ENCODE data around the gene LRFN3. TPM values are rescaled to one million over a fixed set of nuclear protein-coding genes. Genes with fewer than 3 reads are reported as not detected.

Gene LRFN3
- total RNA-seq, 1 experiment from 2014 or later = 10.2 TPM

- Histone ChIP-seq H3K4me1 (no peaks in the 10 kb centered on the region), H3K27me3 (replicated peaks; ENCODE audit: control insufficient read depth, insufficient read depth, low read length) (0 out of 2 replicates have a peak, but pooled peaks cover 1% of the 10 kb centered on the region), H3K36me3 (ENCODE audit: control insufficient read depth, insufficient read depth, low read length) (no peaks in the 10 kb centered on the region), H3K9me3 (no peaks in the 10 kb centered on the region), H3K4me3 (ENCODE audit: low read depth, low read length) (no peak overlapping the region)
- Mint-ChIP-seq H3K36me3 (ENCODE audit: insufficient read depth, unreplicated experiment) (no peaks in the 10 kb centered on the region), H3K27ac (ENCODE audit: unreplicated experiment) (no peak overlapping the region), H3K4me3 (ENCODE audit: unreplicated experiment) (no peak overlapping the region), H3K4me1 (ENCODE audit: low read depth, unreplicated experiment) (no peaks in the 10 kb centered on the region), H3K27me3 (ENCODE audit: insufficient read depth, unreplicated experiment) (peaks cover 7% of the 10 kb centered on the region), H3K9me3 (ENCODE audit: unreplicated experiment) (no peaks in the 10 kb centered on the region)
- BruUV-seq (replicated peaks) = no TSS peak
- CTCF ChIA-PET = interaction anchor here (0.7 to 1.0 kb wide), 2 partner anchors 63 to 129 kb away, joined by 3 to 4 read pairs; no protein-coding TSS in a partner anchor
- DNase-seq = no peak
- TF ChIP-seq CTCF (IDR thresholded peaks at IDR 0.05; ENCODE audit: insufficient read depth in 1 of 2, low read depth in 1 of 2, low read length in 1 of 2, severe bottlenecking in 1 of 2, unreplicated experiment in 1 of 2) = no peak
- POLR2A ChIA-PET = no interaction called here
- intact Hi-C loops (cut with micrococcal nuclease; ENCODE audit: unreplicated experiment) = no loop called here
These were observed 22.6 kb upstream of the LRFN3 start for GRCh38 chr19:35913589-35913988.

- H3K4me1 ChIP-seq = no peaks in the 10 kb centered on the region
- H3K9me3 Mint-ChIP-seq (ENCODE audit: unreplicated experiment) = no peaks in the 10 kb centered on the region
- H3K4me3 ChIP-seq (ENCODE audit: low read depth, low read length) = no peak overlapping the region
- ChIA-PET POLR2A (no interaction called here), CTCF (no interaction called here)
- TF ChIP-seq CTCF (IDR thresholded peaks at IDR 0.05; ENCODE audit: insufficient read depth in 1 of 2, low read depth in 1 of 2, low read length in 1 of 2, severe bottlenecking in 1 of 2, unreplicated experiment in 1 of 2) = no peak
- no peaks in the 10 kb centered on the region for H3K36me3 ChIP-seq (ENCODE audit: control insufficient read depth, insufficient read depth, low read length)
- peaks cover 7% of the 10 kb centered on the region for H3K27me3 Mint-ChIP-seq (ENCODE audit: insufficient read depth, unreplicated experiment)
- H3K27me3 ChIP-seq (replicated peaks; ENCODE audit: control insufficient read depth, insufficient read depth, low read length) = 0 out of 2 replicates have a peak, but pooled peaks cover 1% of the 10 kb centered on the region
- H3K27ac Mint-ChIP-seq (ENCODE audit: unreplicated experiment) = no peak overlapping the region
- BruUV-seq (replicated peaks) = no TSS peak
- H3K9me3 ChIP-seq = no peaks in the 10 kb centered on the region
- intact Hi-C loops (cut with micrococcal nuclease; ENCODE audit: unreplicated experiment) = no loop called here
- DNase-seq = no peak
- no peaks in the 10 kb centered on the region for H3K36me3 Mint-ChIP-seq (ENCODE audit: insufficient read depth, unreplicated experiment)
- no peak overlapping the region for H3K4me3 Mint-ChIP-seq (ENCODE audit: unreplicated experiment)
- no peaks in the 10 kb centered on the region for H3K4me1 Mint-ChIP-seq (ENCODE audit: low read depth, unreplicated experiment)
These were observed 20.7 kb upstream of the LRFN3 start for GRCh38 chr19:35915443-35915842.

- Mint-ChIP-seq H3K36me3 (ENCODE audit: insufficient read depth, unreplicated experiment) (no peaks in the 10 kb centered on the region), H3K9me3 (ENCODE audit: unreplicated experiment) (no peaks in the 10 kb centered on the region), H3K4me3 (ENCODE audit: unreplicated experiment) (no peak overlapping the region), H3K4me1 (ENCODE audit: low read depth, unreplicated experiment) (no peaks in the 10 kb centered on the region), H3K27ac (ENCODE audit: unreplicated experiment) (no peak overlapping the region), H3K27me3 (ENCODE audit: insufficient read depth, unreplicated experiment) (peaks cover 7% of the 10 kb centered on the region)
- no peak overlapping the region for H3K4me3 ChIP-seq (ENCODE audit: low read depth, low read length)
- no TSS peak for BruUV-seq (replicated peaks)
- CTCF ChIA-PET = no interaction called here
- H3K36me3 ChIP-seq (ENCODE audit: control insufficient read depth, insufficient read depth, low read length) = no peaks in the 10 kb centered on the region
- intact Hi-C loops (cut with micrococcal nuclease; ENCODE audit: unreplicated experiment) = no loop called here
- POLR2A ChIA-PET = no interaction called here
- H3K27me3 ChIP-seq (replicated peaks; ENCODE audit: control insufficient read depth, insufficient read depth, low read length) = no peaks in the 10 kb centered on the region
- H3K9me3 ChIP-seq = no peaks in the 10 kb centered on the region
- no peak for TF ChIP-seq CTCF (IDR thresholded peaks at IDR 0.05; ENCODE audit: insufficient read depth in 1 of 2, low read depth in 1 of 2, low read length in 1 of 2, severe bottlenecking in 1 of 2, unreplicated experiment in 1 of 2)
- H3K4me1 ChIP-seq = no peaks in the 10 kb centered on the region
- DNase-seq = no peak
These were observed 16.9 kb upstream of the LRFN3 start for GRCh38 chr19:35919306-35919705.
